Natural killer cell (primary cell): Measurements from ENCODE around the gene STAM. TPM values are rescaled to one million over a fixed set of nuclear protein-coding genes. Genes with fewer than 3 reads are reported as not detected.
"Not testable (repeated sequence)": the region's sequence is repeated elsewhere in the genome, so short reads cannot be mapped to it uniquely, and the experiment has no call there.

Source experiments
- ATAC-seq, 3 donors: fragments of 150-1000 bp in 2 of 3; fragments of 200-7000 bp in 1 of 3; cut with Tn5 transposase; 1 replicate in 1 of 3; 2 replicates in 2 of 3; pipeline ENCODE4 v1.10.0; 2021; ENCODE audit warnings: mild to moderate bottlenecking in 2 of 3, moderate library complexity in 2 of 3
- DNase-seq, 2 donors: peaks; one replicate each; pipeline versions ENCODE4 v3.0.0 to v3.0.0-alpha.2; 2013 to 2021; ENCODE audit warnings: mixed read lengths in 1 of 2
- H3K27ac ChIP-seq: one replicate; pipeline ENCODE4 v1.5.1; 2013; ENCODE audit warnings: mild to moderate bottlenecking, low read length
- H3K27me3 ChIP-seq: one replicate; pipeline ENCODE4 v1.6.1; 2013; ENCODE audit warnings: low read length; ENCODE audit not compliant: control insufficient read depth, insufficient read depth
- H3K36me3 ChIP-seq: one replicate; pipeline ENCODE4 v1.6.1; 2013; ENCODE audit warnings: low read length; ENCODE audit not compliant: control insufficient read depth, insufficient read depth
- H3K4me1 ChIP-seq: one replicate; pipeline ENCODE4 v1.6.1; 2013; ENCODE audit warnings: low read length; ENCODE audit not compliant: control insufficient read depth, insufficient read depth
- H3K4me3 ChIP-seq: one replicate; pipeline ENCODE4 v1.5.1; 2013; ENCODE audit warnings: low read length
- H3K9me3 ChIP-seq: one replicate; pipeline ENCODE4 v1.6.1; 2013; ENCODE audit warnings: low read length; ENCODE audit not compliant: control insufficient read depth, insufficient read depth
- H3K27ac Mint-ChIP-seq, 2 donors: one replicate each; pipeline ENCODE4 v1.8.0; 2022; ENCODE audit warnings: mild to moderate bottlenecking in 2 of 2, mixed read lengths in 2 of 2, moderate library complexity in 1 of 2
- H3K27me3 Mint-ChIP-seq, 2 donors: one replicate each; pipeline ENCODE4 v1.8.0; 2022; ENCODE audit warnings: low read depth in 2 of 2, mixed read lengths in 2 of 2
- H3K36me3 Mint-ChIP-seq: one replicate; pipeline ENCODE4 v1.8.0; 2022; ENCODE audit warnings: mixed read lengths
- H3K4me1 Mint-ChIP-seq, 2 donors: one replicate each; pipeline ENCODE4 v1.8.0; 2022; ENCODE audit warnings: mixed read lengths in 2 of 2
- H3K4me3 Mint-ChIP-seq: one replicate; pipeline ENCODE4 v1.8.0; 2022; ENCODE audit warnings: mild to moderate bottlenecking, moderate library complexity, mixed read lengths
- H3K9me3 Mint-ChIP-seq, 2 donors: one replicate each; pipeline ENCODE4 v1.8.0; 2022; ENCODE audit warnings: mixed read lengths in 2 of 2
- WGBS: methylation state at CpG from one replicate; pipeline ENCODE4 v1.1.7; 2013; ENCODE audit warnings: missing lambda C conversion rate; ENCODE audit not compliant: insufficient coverage; 5-methylcytosine and 5-hydroxymethylcytosine counted together
- intact Hi-C: fragments of 100-400 bp; cut with micrococcal nuclease; formaldehyde crosslinking; loops from one replicate; pipeline ENCODE4 v1.14.2; 2022
- total RNA-seq, 4 donors: library from RNA; stranded (reverse); fragments of 120-200 nt in 1 of 4; gene quantifications; one replicate each; pipeline versions ENCODE4 v1.2.3 to v1.2.4, GENCODE V29; 2013 to 2022
- TF ChIP-seq, protein P1 (sequence below): fragments of 200-600 bp; IDR thresholded peaks from one replicate; pipeline ENCODE4 v1.8.0; 2022; ENCODE audit warnings: antibody characterized with exemption

The STAM gene
- total RNA-seq, 3 donors from 2014 or later (not counting 1 experiment from before 2014, with no cell fraction given) = 37.8 to 40.2 (median 38.6) TPM

DNA sequence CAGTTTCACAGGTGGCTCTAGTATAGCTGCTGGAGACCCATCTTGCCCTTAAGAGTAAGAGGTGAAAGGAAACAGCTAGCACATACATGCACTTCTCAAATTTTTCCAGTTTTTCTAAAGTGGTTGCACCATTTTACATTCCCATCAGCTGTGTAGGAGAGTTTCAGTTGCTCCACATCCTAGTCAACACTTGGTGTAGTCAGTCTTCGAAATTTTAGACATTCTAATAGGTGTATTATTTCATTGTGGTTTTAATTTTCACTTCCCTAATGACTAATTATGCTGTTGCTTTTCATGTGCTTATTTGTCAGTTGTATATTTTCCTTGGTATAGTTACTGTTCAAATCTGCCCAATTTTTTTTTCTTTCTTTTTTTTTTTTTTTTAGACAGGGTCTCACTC, 17.3 kb upstream of the STAM start:
- DNase-seq (no peak), ATAC-seq (no peak)
- Histone ChIP-seq H3K9me3 (no peaks in the 10 kb centered on the region), H3K36me3 (no peaks in the 10 kb centered on the region), H3K4me1 (no peaks in the 10 kb centered on the region), H3K4me3 (no peak overlapping the region), H3K27me3 (no peaks in the 10 kb centered on the region), H3K27ac (no peak overlapping the region)
- Mint-ChIP-seq H3K4me1 (no peaks in the 10 kb centered on the region), H3K36me3 (no peaks in the 10 kb centered on the region), H3K27me3 (peaks cover 7 to 10% of the 10 kb centered on the region in 2 donors), H3K27ac (no peak overlapping the region), H3K9me3 (no peaks in the 10 kb centered on the region), H3K4me3 (no peak overlapping the region)
- no CpG with 5 or more reads among the region's 1 CpG for whole genome bisulfite sequencing
- TF ChIP-seq, protein P1, sequence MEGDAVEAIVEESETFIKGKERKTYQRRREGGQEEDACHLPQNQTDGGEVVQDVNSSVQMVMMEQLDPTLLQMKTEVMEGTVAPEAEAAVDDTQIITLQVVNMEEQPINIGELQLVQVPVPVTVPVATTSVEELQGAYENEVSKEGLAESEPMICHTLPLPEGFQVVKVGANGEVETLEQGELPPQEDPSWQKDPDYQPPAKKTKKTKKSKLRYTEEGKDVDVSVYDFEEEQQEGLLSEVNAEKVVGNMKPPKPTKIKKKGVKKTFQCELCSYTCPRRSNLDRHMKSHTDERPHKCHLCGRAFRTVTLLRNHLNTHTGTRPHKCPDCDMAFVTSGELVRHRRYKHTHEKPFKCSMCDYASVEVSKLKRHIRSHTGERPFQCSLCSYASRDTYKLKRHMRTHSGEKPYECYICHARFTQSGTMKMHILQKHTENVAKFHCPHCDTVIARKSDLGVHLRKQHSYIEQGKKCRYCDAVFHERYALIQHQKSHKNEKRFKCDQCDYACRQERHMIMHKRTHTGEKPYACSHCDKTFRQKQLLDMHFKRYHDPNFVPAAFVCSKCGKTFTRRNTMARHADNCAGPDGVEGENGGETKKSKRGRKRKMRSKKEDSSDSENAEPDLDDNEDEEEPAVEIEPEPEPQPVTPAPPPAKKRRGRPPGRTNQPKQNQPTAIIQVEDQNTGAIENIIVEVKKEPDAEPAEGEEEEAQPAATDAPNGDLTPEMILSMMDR = no peak
- intact Hi-C loops = no loop called here

DNA sequence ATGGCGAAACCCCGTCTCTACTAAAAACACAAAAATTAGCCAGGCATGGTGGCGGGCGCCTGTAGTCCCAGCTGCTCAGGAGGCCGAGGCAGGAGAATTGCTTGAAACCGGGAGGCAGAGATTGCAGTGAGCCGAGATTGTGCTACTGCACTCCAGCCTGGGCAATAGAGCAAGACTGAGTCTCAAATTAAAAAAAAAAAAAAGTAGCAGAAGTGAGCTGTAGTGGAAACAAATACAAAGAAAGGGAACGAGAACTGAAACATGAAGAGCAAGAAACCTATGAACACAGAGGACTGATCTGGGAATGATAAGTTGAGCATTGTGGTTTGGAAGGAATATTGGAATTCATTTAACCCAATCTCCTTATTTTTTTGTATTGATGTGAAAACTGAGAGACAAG, 11.4 kb upstream of the STAM start:
- intact Hi-C loops, H3K27ac ChIP-seq, ATAC-seq: not testable (repeated sequence)

DNA sequence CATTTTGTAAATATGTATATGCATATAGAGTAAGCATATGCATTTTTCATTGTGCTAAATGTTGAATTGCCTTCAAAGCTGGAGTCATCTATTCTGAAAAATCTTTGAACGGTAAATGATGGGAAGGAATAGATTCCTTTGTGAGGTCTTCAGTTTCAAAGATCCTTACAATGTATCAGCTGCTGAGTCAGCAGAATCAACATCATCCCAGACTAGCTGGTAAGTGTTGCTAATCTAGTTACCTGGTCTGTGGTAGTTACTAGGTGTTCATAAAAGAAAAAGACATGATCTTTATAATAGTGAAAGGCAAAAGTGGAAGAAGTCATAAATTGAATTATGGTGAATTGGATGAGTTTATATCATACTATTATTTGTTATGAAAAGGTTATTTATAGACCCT, 10.6 kb upstream of the STAM start:
- Mint-ChIP-seq H3K9me3 (no peaks in the 10 kb centered on the region), H3K4me3 (no peak overlapping the region), H3K36me3 (no peaks in the 10 kb centered on the region), H3K27ac (no peak overlapping the region), H3K4me1 (no peaks in the 10 kb centered on the region), H3K27me3 (peaks cover 0 to 7% of the 10 kb centered on the region in 2 donors)
- DNase-seq = no peak
- Histone ChIP-seq H3K9me3 (no peaks in the 10 kb centered on the region), H3K4me3 (no peak overlapping the region), H3K27ac (no peak overlapping the region), H3K36me3 (no peaks in the 10 kb centered on the region), H3K27me3 (no peaks in the 10 kb centered on the region), H3K4me1 (no peaks in the 10 kb centered on the region)
- WGBS = 100% methylated on average over 1 of the region's 1 CpG
- intact Hi-C loops = no loop called here
- ATAC-seq = no peak
- TF ChIP-seq, protein P1 = no peak

More for the DNA sequence above, 11.4 kb upstream of the STAM start:
- H3K27me3 ChIP-seq, H3K4me1 Mint-ChIP-seq, H3K4me3 Mint-ChIP-seq, H3K36me3 ChIP-seq, H3K4me3 ChIP-seq, H3K27ac Mint-ChIP-seq, H3K9me3 ChIP-seq, H3K27me3 Mint-ChIP-seq, H3K4me1 ChIP-seq, DNase-seq, H3K9me3 Mint-ChIP-seq, H3K36me3 Mint-ChIP-seq: not testable (repeated sequence)
- WGBS = 87% methylated on average over 8 of the region's 8 CpGs

DNA sequence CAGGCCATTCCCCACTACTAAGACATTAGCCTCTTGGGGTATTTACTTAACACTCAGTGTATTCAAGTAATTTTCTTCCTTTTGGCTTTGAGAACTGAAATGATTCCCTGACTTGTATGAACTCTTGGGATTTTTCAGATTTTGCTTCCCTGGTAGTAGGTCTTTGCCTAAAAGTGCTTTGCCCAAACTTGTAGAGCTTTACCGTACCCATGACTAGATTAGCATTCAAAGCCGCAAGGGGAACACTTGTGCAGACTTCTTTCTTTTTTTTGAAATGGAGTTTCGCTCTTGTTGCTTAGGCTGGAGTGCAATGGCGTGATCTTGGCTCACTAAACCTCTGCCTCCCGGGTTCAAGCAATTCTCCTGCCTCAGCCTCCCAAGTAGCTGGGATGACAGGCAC, 6.1 kb upstream of the STAM start:
- no peak for ATAC-seq
- DNase-seq = no peak
- peaks cover 0 to 9% of the 10 kb centered on the region in 2 donors for H3K27me3 Mint-ChIP-seq
- H3K36me3 Mint-ChIP-seq = no peaks in the 10 kb centered on the region
- Histone ChIP-seq H3K4me3 (no peak overlapping the region), H3K9me3 (no peaks in the 10 kb centered on the region), H3K36me3 (no peaks in the 10 kb centered on the region), H3K27ac (no peak overlapping the region), H3K27me3 (no peaks in the 10 kb centered on the region), H3K4me1 (peaks cover 4% of the 10 kb centered on the region)
- TF ChIP-seq, protein P1 = no peak
- H3K4me1 Mint-ChIP-seq = no peaks in the 10 kb centered on the region
- intact Hi-C loops = no loop called here
- WGBS = over 99% methylated on average over 5 of the region's 5 CpGs
- no peak overlapping the region for H3K27ac Mint-ChIP-seq
- no peak overlapping the region for H3K4me3 Mint-ChIP-seq
- no peaks in the 10 kb centered on the region for H3K9me3 Mint-ChIP-seq
